ENCODE measurements around the gene RPS6KA1.
"Not testable (repeated sequence)": the region's sequence is repeated elsewhere in the genome, so short reads cannot be mapped to it uniquely, and the experiment has no call there.

RPS6KA1 gene

GRCh38 chr1:26529655-26530409, at the start of gene RPS6KA1:
Gene RPS6KA1 (plus strand): TSS chr1:26529761. CDS start chr1:26529921, 160 bp downstream.
- peak; percentile 74 for DNase-seq (ENCODE audit: low spot score)

GRCh38 chr1:26482921-26483320, 46.6 kb upstream of the RPS6KA1 start:
- no peak for DNase-seq (ENCODE audit: low spot score)

- no peak for DNase-seq (ENCODE audit: low spot score)
Observed at GRCh38 chr1:26483980-26484379, 45.6 kb upstream of the RPS6KA1 start.

GRCh38 chr1:26490155-26490554, 39.4 kb upstream of the RPS6KA1 start:
- DNase-seq (ENCODE audit: low spot score) = no peak

GRCh38 chr1:26493267-26493666, 36.3 kb upstream of the RPS6KA1 start:
- no peak for DNase-seq (ENCODE audit: low spot score)

- no peak for DNase-seq (ENCODE audit: low spot score)
Observed at GRCh38 chr1:26493938-26494337, 35.6 kb upstream of the RPS6KA1 start.

GRCh38 chr1:26496861-26497260, 32.7 kb upstream of the RPS6KA1 start:
- DNase-seq (ENCODE audit: low spot score) = no peak

- DNase-seq (ENCODE audit: low spot score) = no peak
Observed at GRCh38 chr1:26498894-26499293, 30.7 kb upstream of the RPS6KA1 start.

- peak; percentile 82 for DNase-seq (ENCODE audit: low spot score)
Observed at GRCh38 chr1:26500488-26501175, 28.9 kb upstream of the RPS6KA1 start.

- DNase-seq (ENCODE audit: low spot score) = not testable (repeated sequence)
Observed at GRCh38 chr1:26510711-26511110, 18.9 kb upstream of the RPS6KA1 start.

- DNase-seq (ENCODE audit: low spot score) = not testable (repeated sequence)
Observed at GRCh38 chr1:26515836-26516235, 13.7 kb upstream of the RPS6KA1 start.

GRCh38 chr1:26516987-26517765, 12.4 kb upstream of the RPS6KA1 start:
- no peak for DNase-seq (ENCODE audit: low spot score)

- no peak for DNase-seq (ENCODE audit: low spot score)
Observed at GRCh38 chr1:26517766-26518049, 11.9 kb upstream of the RPS6KA1 start.

- no peak for DNase-seq (ENCODE audit: low spot score)
Observed at GRCh38 chr1:26518355-26518754, 11.2 kb upstream of the RPS6KA1 start.

- no peak for DNase-seq (ENCODE audit: low spot score)
Observed at GRCh38 chr1:26520339-26520738, 9.2 kb upstream of the RPS6KA1 start.

- DNase-seq (ENCODE audit: low spot score) = no peak
Observed at GRCh38 chr1:26521669-26522030, 7.9 kb upstream of the RPS6KA1 start.

GRCh38 chr1:26522073-26522472, 7.5 kb upstream of the RPS6KA1 start:
- no peak for DNase-seq (ENCODE audit: low spot score)

- no peak for DNase-seq (ENCODE audit: low spot score)
Observed at GRCh38 chr1:26524181-26524580, 5.4 kb upstream of the RPS6KA1 start.

- DNase-seq (ENCODE audit: low spot score) = no peak
Observed at GRCh38 chr1:26526287-26526686, 3.3 kb upstream of the RPS6KA1 start.

GRCh38 chr1:26529405-26529654, 231 bp upstream of the RPS6KA1 start:
- DNase-seq (ENCODE audit: low spot score) = no peak

GRCh38 chr1:26530410-26530894, 891 bp downstream of the RPS6KA1 start:
- no peak for DNase-seq (ENCODE audit: low spot score)

GRCh38 chr1:26530895-26531598, 1.5 kb downstream of the RPS6KA1 start:
- DNase-seq (ENCODE audit: low spot score) = no peak

Measured in Ammon's horn (tissue), 1 donor.